ENCODE data around the gene KAT7. TPM values are rescaled to one million over a fixed set of nuclear protein-coding genes. Genes with fewer than 3 reads are reported as not detected.
A peak's percentile ranks its signal among the peaks of the same experiment; 100 is the strongest.

KAT7 gene
- total RNA-seq, 1 donor from 2014 or later = 34.9 TPM

DNA sequence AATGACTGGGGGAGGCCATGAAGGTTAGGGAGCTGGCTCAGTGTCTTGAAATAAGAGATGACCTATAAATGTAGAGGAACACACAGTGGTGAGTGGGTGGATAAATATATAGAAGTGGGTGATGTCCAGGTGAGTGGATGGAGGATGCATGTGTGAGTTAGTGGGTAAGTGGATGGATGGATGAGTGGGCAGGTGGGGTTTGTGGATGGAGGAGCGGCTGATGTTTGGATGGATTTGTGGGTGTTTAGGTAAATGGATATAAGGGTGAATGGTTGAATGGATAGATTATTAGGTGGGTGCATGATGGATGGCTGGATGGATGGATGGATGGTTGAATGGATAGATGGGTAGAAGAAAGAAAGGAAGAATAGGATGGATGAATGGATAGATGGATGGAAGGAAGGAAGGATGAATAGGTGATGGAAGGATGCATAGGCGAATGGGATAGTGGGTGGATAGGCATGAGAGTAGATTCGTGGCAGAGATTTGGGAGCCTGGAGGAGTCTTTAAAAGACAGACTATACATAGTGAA, 78.5 kb downstream of the KAT7 start:
- no peak for DNase-seq (ENCODE audit: low read depth)

DNA sequence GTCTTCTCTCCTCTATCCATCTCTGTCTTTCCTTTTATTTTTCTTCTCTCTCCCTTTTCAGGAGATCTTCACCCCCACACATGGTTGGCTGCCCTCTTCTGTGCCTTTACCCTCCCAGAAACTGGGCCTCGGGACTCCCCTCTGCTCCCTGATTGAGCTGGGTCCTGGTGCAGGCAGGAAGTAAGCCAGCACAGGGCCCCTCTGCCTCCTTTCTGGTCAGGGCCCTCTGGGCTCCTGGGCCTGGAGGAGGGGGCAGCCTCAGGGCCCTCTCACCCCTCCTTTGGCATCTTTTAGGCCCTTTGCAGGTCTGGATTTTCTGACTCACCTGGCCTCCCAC, 80.5 kb downstream of the KAT7 start:
- DNase-seq (ENCODE audit: low read depth) = no peak

DNA sequence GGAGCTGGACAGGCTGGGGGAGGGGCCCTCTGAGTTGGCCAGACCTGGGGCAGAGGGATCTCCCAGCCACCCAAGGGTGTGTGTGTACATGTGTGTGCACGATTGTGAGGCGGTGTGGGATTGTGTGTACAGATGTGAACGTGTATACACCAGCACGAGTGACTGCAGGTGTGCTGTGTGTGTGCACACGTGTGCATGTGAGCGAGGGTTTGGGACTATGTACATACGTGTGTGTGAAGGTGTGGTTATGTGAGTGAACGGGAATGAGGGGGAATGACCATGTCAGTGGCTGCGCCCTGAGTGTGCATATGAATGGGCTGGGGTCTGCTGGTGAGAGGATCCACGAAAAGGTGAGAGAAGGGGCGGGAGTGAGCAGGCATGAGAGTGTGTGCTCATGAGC, 81.8 kb downstream of the KAT7 start:
- DNase-seq (ENCODE audit: low read depth) = no peak

DNA sequence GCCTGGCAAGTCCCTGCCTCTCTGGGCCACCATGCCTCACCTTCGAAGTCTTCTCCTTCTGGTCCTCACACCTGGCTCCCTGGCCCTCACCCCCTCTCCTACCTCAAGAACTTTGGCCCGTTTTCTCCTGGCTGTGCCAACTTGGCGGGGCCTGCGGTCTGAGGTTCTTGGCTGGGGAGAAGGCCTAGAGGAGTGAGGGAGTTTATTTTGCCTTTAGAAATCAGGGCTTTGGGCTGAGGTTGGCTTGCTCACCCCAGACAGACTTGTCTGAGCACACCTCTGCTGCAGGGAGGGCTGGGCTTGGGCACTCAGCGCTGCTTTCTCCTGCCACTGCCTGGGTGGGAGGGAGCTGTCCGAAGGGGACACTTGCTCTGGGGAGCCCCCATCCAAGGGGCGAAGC, 82.7 kb downstream of the KAT7 start:
- DNase-seq (ENCODE audit: low read depth) = no peak

DNA sequence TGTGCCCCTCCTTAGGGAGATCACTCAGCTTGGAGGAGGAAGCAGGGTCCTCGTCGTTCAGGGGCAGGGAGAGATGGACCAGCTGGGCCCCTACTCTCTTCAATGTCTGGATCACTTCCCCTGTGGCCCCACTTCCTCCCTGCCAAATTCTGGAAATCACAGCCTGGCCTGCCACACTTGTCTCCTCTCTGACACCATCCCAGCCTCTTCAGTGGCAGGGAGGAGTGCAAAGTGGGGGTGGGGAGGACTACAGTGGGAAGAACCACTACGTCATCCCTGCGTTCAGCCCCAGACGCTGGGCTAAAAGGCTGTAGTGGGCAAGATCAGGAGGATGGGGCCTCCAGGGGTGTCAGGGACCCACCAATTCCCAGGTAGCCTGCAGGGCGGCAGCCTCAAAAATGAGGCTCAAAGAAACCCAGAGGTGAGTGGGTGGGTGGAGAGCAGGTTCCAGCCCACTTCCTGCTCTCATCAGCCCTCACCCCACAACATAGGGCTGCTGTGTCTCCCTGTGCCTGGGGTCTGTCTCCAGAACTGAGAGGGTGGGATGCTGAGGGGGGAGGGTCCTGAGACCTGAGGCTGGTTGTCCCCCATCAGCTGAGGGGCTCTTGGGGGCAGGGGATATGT, 84.4 kb downstream of the KAT7 start:
- no peak for DNase-seq (ENCODE audit: low read depth)

DNA sequence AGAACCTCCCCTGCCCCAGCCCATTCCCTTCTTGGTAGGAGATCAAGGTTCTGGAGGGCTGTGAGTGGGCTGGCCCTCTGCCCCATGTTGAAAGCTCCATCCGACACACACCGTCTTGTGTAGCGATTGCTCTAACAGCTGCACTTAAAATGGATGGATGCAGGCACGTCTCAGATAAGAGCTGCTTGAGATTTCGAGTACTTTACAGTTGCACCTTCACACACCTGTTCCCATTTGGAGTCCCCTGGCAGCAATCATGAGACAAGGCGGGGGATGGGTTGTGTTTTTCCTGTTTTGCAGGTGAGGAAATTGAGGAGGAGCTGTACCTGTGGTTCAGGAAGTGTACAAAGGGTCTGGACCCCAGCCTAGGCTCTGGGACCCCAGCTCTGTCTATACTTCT, 85.0 kb downstream of the KAT7 start:
- DNase-seq (ENCODE audit: low read depth) = no peak

DNA sequence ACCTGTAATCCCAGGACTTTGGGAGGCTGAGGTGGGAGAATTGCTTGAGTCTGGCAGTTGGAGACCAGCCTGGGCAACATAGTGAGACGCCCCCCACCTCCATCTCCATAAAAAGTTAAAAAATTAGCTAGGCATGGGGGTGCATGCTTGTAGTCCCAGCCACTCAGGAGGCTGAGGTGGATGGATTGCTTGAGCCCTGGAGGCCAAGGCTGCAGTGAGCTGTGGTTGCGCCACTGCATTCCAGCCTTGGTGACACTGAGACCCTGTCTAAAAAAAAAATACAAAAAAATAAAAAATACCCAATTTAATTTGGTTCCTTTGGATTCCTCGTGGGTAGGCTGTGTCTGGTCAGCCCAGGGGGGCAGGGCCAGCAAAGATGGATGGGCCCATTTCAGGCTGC, 85.4 kb downstream of the KAT7 start:
- no peak for DNase-seq (ENCODE audit: low read depth)

DNA sequence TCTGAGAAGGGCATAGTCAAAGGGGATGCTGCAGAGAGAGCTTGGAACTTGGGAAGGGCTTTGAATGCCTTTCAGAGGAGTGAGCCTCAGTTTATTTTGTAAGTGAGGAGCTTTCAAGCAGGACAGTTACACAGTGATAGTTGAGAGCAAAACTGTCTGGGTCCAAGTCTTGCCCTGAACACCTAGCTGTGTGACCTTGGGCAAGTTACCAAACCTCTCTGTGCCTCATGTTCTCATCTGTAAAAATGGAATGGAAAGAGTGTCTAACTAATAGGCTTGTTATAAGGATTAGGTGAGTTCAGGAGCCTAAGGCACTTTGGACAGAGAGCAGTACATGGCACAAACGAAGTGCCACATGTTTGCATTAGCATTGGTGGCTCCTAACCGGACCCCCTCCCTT, 86.4 kb downstream of the KAT7 start:
- no peak for DNase-seq (ENCODE audit: low read depth)

DNA sequence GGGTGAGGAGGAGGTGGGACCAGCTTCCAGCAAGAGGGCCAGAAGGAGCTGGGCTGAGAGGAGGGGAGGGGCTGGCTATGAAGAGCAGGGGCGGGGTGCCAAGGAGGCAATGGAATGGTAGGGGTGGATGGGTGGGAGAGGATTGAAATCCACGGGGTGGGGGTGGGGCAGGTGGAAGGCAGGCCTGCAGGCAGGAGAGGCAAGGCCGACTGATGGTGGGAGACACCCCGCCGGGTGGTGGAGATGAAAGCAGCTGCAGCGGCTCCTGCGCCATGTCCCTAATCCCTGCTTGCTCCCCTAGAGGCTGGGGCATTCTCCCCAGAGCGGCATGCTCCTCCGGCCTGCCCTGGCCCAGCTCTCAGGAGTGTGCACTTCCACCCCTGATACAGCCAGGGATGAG, 87.2 kb downstream of the KAT7 start:
- DNase-seq (ENCODE audit: low read depth) = no peak

DNA sequence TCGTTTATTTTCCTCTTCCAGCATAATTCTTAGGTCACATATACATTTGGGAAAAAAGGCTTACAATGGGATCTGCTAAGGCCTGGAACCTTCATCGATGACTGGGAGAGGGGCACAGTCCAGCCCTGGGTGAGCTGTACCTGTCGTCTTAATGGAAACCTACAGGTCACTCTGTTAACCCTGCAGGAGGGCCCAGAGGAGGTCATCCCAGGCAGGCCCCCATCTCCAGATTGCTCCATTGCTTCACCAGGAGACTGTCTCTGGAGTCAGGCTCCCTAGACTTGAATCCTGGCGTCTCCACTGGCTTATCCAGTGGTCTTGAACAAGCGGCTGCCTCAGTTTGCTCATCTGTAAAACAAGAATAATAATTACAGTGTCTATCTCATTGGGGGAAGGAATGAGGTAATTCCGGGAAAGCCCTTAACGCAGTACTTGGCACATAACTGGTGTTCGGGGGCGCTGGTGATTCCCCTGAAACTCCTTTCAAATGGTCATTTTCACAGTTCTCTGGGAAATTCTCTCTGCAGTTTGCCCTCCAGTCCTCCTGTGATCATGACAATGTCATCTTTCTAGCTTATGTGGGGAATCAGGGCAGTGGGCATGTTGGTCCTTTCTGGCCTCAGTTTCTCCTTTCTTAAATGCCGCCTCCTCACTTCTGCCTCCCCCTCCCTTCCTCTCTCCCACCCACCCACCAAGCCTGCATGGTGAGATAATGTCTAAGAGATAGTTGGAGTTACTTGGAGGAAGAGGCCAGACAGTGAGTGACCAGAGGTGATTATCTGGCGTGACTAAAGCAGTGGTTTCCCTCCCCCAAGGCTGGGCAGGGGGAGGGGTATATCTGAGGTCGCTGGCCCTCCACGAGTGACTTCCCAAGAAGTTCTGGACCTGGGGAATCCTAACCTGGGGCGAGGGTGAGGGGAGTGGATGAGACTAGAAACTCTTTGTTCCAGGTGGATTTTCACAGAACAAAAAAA, 90.7 kb downstream of the KAT7 start:
- no peak for DNase-seq (ENCODE audit: low read depth)

DNA sequence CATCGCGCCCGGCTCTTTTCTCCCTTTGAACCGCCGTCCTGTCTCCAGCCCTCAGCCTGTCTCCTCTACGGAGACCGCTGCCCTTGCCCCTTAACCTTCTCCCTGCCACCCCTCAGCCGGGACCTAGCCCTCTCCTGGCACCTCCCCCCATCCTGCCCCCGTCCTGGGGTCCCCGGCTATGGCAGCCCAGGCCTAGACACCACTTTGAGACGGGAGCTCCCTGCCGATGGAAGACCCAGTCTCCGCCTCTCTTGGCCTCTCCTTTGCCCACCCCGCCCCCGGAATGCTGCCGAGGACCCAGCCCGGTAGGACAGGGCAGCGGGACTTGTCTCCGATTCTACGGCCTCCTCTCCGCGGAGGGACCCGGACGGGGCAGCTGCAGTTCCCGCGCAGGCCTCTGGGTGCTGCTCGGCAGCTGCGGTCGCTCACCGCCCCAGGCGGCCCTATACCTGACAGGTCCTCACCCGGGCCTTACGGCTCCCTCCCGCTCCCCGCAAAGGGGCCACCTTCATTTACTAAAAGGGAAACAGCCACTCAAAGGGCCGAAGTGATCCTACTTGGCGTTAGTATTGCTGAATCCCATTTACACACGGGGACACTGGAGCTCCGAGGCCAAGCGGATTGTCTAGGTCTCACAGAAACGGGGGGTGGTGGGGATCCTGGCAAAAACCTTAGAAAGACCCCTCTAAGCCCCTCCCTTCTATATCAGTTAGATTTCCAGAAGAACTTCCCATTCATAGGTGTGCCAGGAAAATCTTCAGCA, 92.0 kb downstream of the KAT7 start:
- DNase-seq (ENCODE audit: low read depth) = peak; percentile 54

DNA sequence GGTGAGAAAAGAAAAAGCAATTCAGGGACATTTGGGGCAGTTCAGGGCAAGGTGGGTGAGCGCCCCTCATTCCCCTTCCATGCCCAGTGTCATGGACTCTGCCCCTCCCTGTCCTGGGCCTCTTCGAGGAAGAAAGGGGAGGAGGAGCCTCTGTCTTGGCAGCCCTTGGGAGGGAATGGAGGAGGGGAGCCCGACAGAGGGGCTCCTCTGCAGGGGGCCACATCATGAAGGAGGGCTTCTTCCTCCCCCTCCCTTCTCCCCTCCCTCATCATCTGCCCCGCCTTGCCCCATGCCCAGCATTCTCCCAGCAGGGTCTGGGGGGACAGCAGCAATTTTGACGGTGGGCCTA, 92.5 kb downstream of the KAT7 start:
- DNase-seq (ENCODE audit: low read depth) = no peak

DNA sequence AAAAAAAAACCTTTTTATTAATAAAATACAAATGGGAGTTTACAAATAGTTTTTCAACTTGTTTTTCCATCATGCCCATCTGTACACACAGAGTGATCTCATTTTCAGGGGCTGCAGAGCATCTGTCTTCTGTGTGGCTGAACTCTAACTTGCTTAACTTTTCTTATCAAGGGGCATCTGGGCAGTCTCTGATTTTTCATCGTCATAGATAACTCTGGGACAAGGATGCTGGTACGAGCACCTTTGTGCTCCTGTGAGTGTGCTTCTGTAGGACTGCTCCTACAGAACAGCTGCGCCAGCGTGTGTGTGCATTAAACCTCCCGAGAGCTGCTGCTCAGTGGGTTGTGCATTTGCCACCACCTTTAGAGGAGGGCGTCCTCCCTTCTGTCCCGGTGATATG, 94.0 kb downstream of the KAT7 start:
- DNase-seq (ENCODE audit: low read depth) = no peak

Other genes starting within 250 kb of the KAT7 start
- gene NXPH3, start 212.8 kb upstream of the KAT7 start, total RNA-seq = not detected in 2 replicates
- 35.7 and 47.1 TPM in 2 replicates for gene SPOP, start 110.6 kb upstream of the KAT7 start, total RNA-seq
- gene SLC35B1, start 80.7 kb upstream of the KAT7 start, total RNA-seq = 88.3 and 96.5 TPM in 2 replicates
- 21.0 and 27.9 TPM in 2 replicates for gene FAM117A, start 24.6 kb upstream of the KAT7 start, total RNA-seq
- gene TAC4, start 59.4 kb downstream of the KAT7 start, total RNA-seq = not detected in 2 replicates
- not detected in 2 replicates for gene DLX4, start 180.5 kb downstream of the KAT7 start, total RNA-seq
- 0.13 and 1.1 TPM in 2 replicates for gene DLX3, start 206.5 kb downstream of the KAT7 start, total RNA-seq

Measured in myocyte (in vitro differentiated cells).